Erythroblast (primary cell): ENCODE data around the gene SKI.

ENCODE experiments used
- GATA1 ChIP-seq: IDR thresholded peaks from 2 replicates; pipeline ENCODE4 v1.6.1; 2011; ENCODE audit warnings: low read depth, mild to moderate bottlenecking, control low read depth, low read length, moderate library complexity
- POLR2A ChIP-seq: IDR thresholded peaks from 2 replicates; pipeline ENCODE4 v1.6.1; 2011; ENCODE audit warnings: mild to moderate bottlenecking, low read length

DNA sequence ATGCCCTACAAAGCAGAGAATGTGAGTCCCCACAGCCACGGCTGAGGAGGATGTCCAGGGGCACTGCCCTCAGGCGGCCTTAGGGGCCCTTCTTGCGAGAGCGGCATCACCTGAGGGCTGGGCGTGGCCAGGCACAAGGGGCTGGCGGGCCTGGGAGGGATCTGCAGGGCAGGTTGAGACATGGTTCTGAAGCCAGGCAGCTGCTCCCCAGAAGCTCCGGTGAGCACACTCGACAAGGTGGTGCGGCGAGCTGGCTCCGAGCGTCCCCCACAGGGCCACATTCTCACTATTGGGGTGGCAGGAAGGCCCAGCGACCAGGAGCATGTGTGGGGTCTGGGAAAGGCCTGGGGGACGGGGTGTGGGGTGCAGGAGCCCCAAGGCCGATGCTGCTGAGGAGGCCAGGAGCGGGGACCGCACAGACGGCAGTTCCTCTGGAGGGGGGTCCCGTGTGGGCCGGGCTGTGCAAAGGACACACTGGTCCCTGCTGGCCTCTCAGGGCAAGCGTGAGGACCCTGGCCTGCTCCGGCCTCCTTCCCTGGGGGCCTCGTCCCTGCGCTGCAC is 116.1 kb downstream of the SKI start:
- TF ChIP-seq POLR2A (no peak), GATA1 (no peak)
